ENCODE data around the gene NFKBIB.

DNA sequence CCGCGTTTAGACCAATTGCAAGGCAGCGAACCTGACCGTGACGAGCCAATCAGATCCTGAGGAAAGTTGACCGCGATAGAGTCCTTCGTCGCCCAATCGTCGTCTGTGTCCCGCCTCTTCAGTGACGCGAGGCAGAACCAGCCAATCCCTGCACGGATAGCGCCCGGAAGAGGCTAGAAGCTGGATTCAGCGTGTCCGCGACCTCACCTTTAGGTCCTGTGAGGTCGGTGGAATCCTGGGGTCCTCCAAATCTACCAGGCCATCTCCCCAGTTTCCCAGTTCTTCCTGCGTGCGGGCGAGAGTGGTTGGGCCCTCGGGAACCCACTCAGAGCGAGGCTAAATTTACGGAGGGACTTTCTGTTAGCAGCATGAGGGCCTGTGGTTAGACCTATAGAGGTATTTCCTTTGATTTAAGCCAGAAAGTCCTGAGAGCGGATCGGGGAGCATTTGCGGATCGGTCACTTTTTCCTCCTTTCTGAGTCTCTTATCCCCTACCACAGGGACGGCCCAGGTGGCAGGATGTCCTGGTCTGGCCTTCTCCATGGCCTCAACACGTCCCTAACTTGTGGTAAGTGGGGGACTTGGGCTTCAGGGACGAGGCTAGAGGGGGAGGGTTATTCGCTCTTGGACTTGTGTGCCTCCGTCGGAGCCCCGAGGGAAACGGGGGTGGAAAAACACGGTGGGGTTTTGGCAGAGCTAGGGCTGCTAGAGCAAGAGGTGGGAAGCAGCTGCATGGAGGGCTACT lies 31.2 kb downstream of the NFKBIB start, which contains the start of gene MRPS12:
- TF ChIP-seq, protein P1, sequence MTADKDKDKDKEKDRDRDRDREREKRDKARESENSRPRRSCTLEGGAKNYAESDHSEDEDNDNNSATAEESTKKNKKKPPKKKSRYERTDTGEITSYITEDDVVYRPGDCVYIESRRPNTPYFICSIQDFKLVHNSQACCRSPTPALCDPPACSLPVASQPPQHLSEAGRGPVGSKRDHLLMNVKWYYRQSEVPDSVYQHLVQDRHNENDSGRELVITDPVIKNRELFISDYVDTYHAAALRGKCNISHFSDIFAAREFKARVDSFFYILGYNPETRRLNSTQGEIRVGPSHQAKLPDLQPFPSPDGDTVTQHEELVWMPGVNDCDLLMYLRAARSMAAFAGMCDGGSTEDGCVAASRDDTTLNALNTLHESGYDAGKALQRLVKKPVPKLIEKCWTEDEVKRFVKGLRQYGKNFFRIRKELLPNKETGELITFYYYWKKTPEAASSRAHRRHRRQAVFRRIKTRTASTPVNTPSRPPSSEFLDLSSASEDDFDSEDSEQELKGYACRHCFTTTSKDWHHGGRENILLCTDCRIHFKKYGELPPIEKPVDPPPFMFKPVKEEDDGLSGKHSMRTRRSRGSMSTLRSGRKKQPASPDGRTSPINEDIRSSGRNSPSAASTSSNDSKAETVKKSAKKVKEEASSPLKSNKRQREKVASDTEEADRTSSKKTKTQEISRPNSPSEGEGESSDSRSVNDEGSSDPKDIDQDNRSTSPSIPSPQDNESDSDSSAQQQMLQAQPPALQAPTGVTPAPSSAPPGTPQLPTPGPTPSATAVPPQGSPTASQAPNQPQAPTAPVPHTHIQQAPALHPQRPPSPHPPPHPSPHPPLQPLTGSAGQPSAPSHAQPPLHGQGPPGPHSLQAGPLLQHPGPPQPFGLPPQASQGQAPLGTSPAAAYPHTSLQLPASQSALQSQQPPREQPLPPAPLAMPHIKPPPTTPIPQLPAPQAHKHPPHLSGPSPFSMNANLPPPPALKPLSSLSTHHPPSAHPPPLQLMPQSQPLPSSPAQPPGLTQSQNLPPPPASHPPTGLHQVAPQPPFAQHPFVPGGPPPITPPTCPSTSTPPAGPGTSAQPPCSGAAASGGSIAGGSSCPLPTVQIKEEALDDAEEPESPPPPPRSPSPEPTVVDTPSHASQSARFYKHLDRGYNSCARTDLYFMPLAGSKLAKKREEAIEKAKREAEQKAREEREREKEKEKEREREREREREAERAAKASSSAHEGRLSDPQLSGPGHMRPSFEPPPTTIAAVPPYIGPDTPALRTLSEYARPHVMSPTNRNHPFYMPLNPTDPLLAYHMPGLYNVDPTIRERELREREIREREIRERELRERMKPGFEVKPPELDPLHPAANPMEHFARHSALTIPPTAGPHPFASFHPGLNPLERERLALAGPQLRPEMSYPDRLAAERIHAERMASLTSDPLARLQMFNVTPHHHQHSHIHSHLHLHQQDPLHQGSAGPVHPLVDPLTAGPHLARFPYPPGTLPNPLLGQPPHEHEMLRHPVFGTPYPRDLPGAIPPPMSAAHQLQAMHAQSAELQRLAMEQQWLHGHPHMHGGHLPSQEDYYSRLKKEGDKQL (CRISPR knock-in tag; IDR thresholded peaks at IDR 0.05; ENCODE audit: low read depth): no peak
- TF ChIP-seq, protein P2, sequence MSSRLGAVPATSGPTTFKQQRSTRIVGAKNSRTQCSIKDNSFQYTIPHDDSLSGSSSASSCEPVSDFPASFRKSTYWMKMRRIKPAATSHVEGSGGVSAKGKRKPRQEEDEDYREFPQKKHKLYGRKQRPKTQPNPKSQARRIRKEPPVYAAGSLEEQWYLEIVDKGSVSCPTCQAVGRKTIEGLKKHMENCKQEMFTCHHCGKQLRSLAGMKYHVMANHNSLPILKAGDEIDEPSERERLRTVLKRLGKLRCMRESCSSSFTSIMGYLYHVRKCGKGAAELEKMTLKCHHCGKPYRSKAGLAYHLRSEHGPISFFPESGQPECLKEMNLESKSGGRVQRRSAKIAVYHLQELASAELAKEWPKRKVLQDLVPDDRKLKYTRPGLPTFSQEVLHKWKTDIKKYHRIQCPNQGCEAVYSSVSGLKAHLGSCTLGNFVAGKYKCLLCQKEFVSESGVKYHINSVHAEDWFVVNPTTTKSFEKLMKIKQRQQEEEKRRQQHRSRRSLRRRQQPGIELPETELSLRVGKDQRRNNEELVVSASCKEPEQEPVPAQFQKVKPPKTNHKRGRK (CRISPR knock-in tag; IDR thresholded peaks at IDR 0.05): no peak; the same call in 1 of the 2 replicates
- TF ChIP-seq, protein P3, sequence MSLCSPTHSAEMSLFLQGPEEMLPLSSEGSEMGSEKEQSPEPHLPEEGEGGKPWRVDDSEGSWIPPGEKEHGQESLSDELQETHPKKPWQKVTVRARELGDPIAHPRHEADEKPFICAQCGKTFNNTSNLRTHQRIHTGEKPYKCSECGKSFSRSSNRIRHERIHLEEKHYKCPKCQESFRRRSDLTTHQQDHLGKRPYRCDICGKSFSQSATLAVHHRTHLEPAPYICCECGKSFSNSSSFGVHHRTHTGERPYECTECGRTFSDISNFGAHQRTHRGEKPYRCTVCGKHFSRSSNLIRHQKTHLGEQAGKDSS (CRISPR knock-in tag; IDR thresholded peaks at IDR 0.05; ENCODE audit: borderline replicate concordance, low read depth): no peak
- TF ChIP-seq CBX1 (IDR thresholded peaks at IDR 0.05; ENCODE audit: low read depth) (no peak), ETV6 (CRISPR knock-in tag; conservative IDR thresholded peaks at IDR 0.05) (no peak), ZNF296 (CRISPR knock-in tag; conservative IDR thresholded peaks at IDR 0.05) (no peak), ZSCAN29 (CRISPR knock-in tag; conservative IDR thresholded peaks at IDR 0.05) (no peak), GABPB1 (CRISPR knock-in tag; IDR thresholded peaks at IDR 0.05) (peak; percentile 88), SMAD3 (CRISPR knock-in tag; IDR thresholded peaks at IDR 0.05) (peak; percentile 14; the same call in 1 of the 2 replicates), MTA3 (CRISPR knock-in tag; IDR thresholded peaks at IDR 0.05) (no peak)
- TF ChIP-seq, protein P4, sequence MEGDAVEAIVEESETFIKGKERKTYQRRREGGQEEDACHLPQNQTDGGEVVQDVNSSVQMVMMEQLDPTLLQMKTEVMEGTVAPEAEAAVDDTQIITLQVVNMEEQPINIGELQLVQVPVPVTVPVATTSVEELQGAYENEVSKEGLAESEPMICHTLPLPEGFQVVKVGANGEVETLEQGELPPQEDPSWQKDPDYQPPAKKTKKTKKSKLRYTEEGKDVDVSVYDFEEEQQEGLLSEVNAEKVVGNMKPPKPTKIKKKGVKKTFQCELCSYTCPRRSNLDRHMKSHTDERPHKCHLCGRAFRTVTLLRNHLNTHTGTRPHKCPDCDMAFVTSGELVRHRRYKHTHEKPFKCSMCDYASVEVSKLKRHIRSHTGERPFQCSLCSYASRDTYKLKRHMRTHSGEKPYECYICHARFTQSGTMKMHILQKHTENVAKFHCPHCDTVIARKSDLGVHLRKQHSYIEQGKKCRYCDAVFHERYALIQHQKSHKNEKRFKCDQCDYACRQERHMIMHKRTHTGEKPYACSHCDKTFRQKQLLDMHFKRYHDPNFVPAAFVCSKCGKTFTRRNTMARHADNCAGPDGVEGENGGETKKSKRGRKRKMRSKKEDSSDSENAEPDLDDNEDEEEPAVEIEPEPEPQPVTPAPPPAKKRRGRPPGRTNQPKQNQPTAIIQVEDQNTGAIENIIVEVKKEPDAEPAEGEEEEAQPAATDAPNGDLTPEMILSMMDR (CRISPR knock-in tag; IDR thresholded peaks at IDR 0.05): no peak
